WERI-Rb-1 (cell line): ENCODE data around the gene TEX261.
A peak's percentile ranks its signal among the peaks of the same experiment; 100 is the strongest.

Source experiments
- DNase-seq: peaks from one replicate; pipeline ENCODE4 v3.0.0-alpha.2; 2020
- H3K27ac ChIP-seq: fragments of 250-450 bp; sonication (Bioruptor Pico); 2 replicates; pipeline ENCODE4 v1.5.1; 2020; ENCODE audit warnings: mild to moderate bottlenecking, moderate library complexity
- H3K27me3 ChIP-seq: fragments of 250-450 bp; sonication (Bioruptor Pico); 2 replicates; pipeline ENCODE4 v1.5.1; 2021; ENCODE audit warnings: mild to moderate bottlenecking, low read depth, moderate library complexity; ENCODE audit not compliant: insufficient read depth, severe bottlenecking
- H3K36me3 ChIP-seq: fragments of 250-450 bp; sonication (Bioruptor Pico); 2 replicates; pipeline ENCODE4 v1.5.1; 2020; ENCODE audit warnings: mild to moderate bottlenecking, moderate library complexity
- H3K4me3 ChIP-seq: 2 replicates; pipeline ENCODE4 v1.5.1; 2011; ENCODE audit warnings: low read depth, mild to moderate bottlenecking, control low read depth, low read length
- H3K9me3 ChIP-seq: fragments of 250-450 bp; sonication (Bioruptor Pico); 2 replicates; pipeline ENCODE4 v1.5.1; 2021; ENCODE audit warnings: mild to moderate bottlenecking, moderate library complexity; ENCODE audit not compliant: severe bottlenecking
- CTCF ChIP-seq: IDR thresholded peaks from 2 replicates; pipeline ENCODE4 v1.5.1; 2011; ENCODE audit warnings: low read depth, mild to moderate bottlenecking, control low read depth, inconsistent platforms, low read length

The TEX261 gene

GRCh38 chr2:70992945-70993853 is 1.5 kb downstream of the TEX261 start:
- Histone ChIP-seq H3K36me3 (peaks cover 53% of the 10 kb centered on the region), H3K27ac (no peak overlapping the region), H3K27me3 (no peaks in the 10 kb centered on the region), H3K9me3 (no peaks in the 10 kb centered on the region), H3K4me3 (peak overlapping the region; percentile 97)
- DNase-seq = no peak
- no peak for TF ChIP-seq CTCF

GRCh38 chr2:70991742-70992141 is 2.9 kb downstream of the TEX261 start:
- H3K9me3 ChIP-seq = no peaks in the 10 kb centered on the region
- peaks cover 66% of the 10 kb centered on the region for H3K36me3 ChIP-seq
- no peak for DNase-seq
- no peak for TF ChIP-seq CTCF
- H3K4me3 ChIP-seq = no peak overlapping the region
- no peaks in the 10 kb centered on the region for H3K27me3 ChIP-seq
- H3K27ac ChIP-seq = no peak overlapping the region

GRCh38 chr2:70991142-70991541 is 3.5 kb downstream of the TEX261 start:
- DNase-seq = no peak
- no peak for TF ChIP-seq CTCF
- Histone ChIP-seq H3K9me3 (no peaks in the 10 kb centered on the region), H3K27me3 (no peaks in the 10 kb centered on the region), H3K27ac (no peak overlapping the region), H3K36me3 (peaks cover 72% of the 10 kb centered on the region), H3K4me3 (no peak overlapping the region)

- Histone ChIP-seq H3K4me3 (no peak overlapping the region), H3K9me3 (no peaks in the 10 kb centered on the region), H3K27me3 (no peaks in the 10 kb centered on the region), H3K27ac (no peak overlapping the region), H3K36me3 (peaks cover 80% of the 10 kb centered on the region)
- no peak for TF ChIP-seq CTCF
- no peak for DNase-seq
Measured at GRCh38 chr2:70990216-70990615, 4.5 kb downstream of the TEX261 start.

- no peak for DNase-seq
- no peaks in the 10 kb centered on the region for H3K27me3 ChIP-seq
- H3K27ac ChIP-seq = no peak overlapping the region
- H3K4me3 ChIP-seq = no peak overlapping the region
- no peak for TF ChIP-seq CTCF
- H3K9me3 ChIP-seq = no peaks in the 10 kb centered on the region
- peaks cover 75% of the 10 kb centered on the region for H3K36me3 ChIP-seq
Measured at GRCh38 chr2:70988726-70989648, 5.7 kb downstream of the TEX261 start.
